ENCODE results near the gene PSMB2. TPM values are rescaled to one million over a fixed set of nuclear protein-coding genes. Genes with fewer than 3 reads are reported as not detected.

Gene PSMB2
- total and polyA plus RNA-seq, 2 of the 8 experiments (the other 6 are each of a cell fraction or from before 2014, with no cell fraction given) = 91.4 to 101 TPM

DNA sequence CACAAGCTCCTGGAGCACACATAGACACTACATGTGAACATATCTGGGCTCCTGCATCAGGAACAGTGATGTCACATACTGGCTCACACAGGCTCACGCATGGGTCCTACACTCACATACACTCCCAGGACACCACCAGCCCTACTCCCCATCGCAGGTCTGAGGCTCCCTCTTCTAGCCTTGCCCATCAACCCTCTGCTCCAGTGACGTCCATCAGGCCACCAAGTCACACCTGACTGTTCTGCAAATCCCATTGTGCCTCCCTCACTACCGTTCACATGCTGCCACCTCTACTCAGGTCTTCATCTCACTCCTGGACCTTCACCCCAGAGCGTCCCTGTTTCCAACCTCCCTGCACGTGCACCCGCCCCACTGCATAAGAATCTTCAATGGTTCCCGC lies 50.1 kb downstream of the PSMB2 start (continued):
- no peak for TF ChIP-seq TBP (IDR thresholded peaks at IDR 0.05; ENCODE audit: low read depth, low read length)
- TF ChIP-seq SRF (IDR thresholded peaks at IDR 0.05; ENCODE audit: low read depth, low read length) = no peak
- no peak for TF ChIP-seq TAF7 (optimal IDR thresholded peaks at IDR 0.05; ENCODE audit: borderline replicate concordance, low read depth, low read length)
- no peak for TF ChIP-seq SIRT6 (IDR thresholded peaks at IDR 0.05; ENCODE audit: low read length)
- no peak for TF ChIP-seq MAFK (IDR thresholded peaks at IDR 0.05; ENCODE audit: low read depth, low read length)

All from H1 (cell line).